ENCODE measurements around the gene ABCA5.

ABCA5 gene

DNA sequence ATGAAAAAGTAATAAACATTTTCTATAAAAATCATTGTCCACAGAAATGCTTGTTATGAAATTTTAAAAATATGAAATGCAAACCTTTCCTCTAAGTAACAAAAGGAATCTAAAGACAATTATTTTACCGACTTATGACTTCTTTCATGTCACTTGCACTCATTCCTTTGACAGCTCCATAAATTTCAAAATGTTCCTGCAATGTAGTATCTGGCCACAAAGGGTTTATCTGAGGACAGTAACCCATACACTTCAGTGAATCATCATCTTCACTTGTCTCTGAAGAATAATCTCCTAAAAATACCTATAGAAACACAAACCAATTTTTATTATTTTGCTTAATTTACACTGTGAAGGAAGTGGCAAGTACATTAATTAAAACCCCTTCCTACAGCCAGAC is 72.7 kb downstream of the ABCA5 start:
- no peak for DNase-seq

DNA sequence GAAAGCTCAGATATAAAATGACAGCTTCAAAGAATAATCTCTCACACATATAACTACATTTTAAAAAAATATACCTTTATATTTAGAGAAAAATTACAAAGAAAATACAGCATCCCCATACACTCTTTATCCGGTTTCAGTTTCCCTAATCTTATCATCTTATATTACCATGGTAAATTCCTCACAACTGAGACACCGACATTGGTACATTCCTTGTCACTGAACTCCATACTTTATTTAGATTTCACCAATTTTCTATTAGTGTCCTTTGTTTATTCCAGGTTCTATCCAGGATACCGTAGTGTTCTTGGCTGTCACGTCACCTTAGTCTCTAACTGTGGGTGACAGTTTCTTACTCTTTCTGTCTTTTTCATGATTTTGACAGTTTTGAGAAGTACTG is 76.3 kb downstream of the ABCA5 start:
- no peak for DNase-seq

DNA sequence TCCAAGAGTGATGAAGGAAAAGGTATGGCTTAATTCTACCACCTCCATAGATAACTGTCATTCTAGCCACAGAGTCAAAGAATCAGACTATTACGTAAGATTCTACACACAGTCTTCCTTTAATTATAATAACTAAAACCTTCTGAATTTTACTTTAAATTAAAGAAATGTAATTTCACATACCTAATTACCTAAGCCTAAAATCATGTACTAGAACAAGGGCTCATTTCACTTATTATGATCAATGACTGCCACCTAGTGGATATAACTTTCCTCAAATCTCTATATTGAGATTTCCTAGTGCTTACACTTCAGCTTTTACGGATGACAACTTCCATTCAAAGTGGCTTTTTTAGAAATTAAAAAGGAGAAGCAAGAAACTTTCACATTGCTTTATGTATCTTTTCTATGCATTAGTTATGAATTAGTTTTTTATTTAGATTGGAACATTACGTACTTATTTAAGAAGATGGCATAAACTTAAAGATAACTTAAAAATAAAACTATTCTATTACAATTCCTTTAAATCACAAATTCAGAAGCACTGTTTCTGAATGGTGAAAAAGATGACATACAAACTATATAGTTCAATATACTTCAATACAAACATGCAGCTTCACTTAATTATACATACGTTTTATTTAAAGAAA is 80.1 kb downstream of the ABCA5 start:
- peak; percentile 46 for DNase-seq

DNA sequence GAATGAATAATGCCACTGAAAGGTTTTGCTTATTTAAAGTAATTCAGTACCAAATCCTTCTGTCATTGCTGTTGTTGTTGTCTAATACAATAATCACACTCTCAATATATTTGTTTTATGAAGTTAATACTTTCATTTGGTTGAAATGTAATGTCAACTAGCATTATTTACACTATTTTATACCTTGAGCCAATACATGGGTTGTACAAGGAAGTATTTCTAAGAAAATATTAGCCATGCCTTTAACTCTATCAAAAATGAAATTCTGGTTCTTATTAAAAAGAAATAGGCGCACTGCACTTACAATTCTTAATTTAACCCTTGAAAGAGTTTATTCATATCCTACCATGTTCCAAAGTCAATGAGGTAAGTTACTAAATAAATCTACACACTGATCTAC is 80.7 kb downstream of the ABCA5 start:
- no peak for DNase-seq

DNA sequence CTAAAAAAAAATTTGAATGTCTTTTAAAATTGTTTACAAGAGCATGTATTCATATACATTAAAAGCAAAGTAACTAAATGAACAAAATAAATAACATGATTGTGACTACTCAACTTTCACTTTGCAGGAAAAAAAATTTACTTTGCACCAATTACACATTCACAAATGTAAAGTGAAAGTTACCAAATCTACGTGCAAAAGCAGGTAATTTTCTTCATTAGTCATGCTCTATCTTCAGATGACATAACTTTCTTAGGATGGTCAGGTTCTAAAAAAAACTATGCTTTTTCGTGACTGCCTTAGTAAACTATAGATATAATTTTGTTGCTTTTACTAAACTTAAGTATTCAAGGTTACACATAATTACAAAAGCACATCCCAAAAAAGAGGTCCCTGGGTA is 81.3 kb downstream of the ABCA5 start:
- DNase-seq = no peak

DNA sequence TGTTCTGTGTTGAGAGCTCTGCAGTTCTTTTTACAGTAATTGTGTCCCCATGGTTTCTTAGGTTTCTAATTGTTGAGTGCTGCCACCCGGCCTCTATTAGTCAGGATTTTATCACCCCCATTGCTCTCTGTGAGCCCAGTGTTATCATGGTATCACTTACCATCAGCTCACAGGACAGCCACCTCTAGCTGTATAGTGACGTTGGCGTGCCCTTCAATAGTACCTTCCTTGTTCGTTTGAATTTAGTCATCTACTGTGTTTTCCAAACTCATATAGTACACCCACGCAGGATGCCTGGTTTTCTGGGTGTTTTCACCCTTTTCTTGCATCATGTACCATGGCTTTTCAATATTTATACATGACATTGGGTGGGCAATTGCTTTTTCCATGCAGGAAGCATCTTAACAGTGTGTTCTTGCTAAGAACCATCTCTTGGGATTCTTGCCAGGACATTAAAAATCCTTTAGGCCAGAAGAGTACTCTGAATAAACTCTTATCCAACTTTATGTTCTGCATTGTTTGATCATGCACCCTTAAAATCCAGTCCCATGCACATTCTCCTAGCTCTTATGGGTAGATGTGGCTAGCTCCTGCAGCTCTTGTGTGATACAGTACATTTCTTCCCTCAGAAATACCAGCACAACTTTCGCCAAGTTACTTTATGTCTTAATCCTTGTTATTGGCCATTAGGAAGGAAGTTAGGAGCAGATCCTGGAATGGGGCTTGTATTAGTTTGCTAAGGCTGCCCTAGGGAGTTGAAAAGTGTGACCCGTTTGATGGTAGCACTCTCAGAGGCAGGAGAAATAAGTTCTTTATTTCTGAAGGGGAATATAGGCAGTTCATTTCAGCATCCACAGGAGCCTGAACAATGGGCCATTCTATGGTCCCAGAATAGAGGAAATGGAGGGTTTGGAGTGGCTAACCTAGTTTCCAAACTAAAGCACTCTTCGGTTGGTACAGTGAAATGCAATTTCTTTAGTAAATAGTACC is 87.0 kb downstream of the ABCA5 start:
- DNase-seq = no peak

DNA sequence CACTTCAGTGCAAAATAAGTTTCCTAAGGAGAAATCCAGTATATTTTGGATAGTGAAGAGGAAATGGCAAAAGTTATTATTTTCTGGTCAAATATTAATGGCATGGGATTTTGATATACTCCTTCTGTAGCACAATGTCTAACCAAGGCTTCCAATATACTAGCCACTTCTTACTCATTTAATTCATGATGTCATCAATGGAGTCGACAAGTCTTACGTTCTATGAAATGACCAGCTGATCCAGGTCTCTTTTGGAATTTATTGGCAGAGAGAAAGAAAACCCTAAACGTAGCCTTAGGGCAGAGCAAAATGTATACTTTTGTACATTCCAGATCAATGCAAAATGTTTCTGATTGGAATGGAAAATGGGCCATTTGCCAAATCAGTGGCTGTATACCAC is 90.0 kb downstream of the ABCA5 start:
- no peak for DNase-seq

DNA sequence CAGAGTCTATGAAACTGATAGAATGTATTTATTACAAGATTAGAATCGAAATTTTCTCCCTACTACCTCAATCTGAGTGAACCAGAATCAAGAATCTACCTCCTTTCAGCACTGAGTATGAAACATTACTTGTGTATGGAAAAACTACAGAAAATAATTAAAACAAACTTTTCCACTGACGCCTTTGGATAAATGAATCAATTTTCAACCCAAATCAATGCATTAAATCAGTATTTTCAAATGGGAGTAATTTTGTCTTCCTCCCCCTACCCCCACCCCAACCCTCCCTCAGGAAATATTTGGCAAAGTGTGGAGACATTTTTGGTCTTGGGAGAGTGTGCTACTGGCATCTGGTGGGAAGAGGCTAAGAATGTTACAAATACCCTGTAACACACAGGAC is 90.5 kb downstream of the ABCA5 start:
- DNase-seq = no peak

DNA sequence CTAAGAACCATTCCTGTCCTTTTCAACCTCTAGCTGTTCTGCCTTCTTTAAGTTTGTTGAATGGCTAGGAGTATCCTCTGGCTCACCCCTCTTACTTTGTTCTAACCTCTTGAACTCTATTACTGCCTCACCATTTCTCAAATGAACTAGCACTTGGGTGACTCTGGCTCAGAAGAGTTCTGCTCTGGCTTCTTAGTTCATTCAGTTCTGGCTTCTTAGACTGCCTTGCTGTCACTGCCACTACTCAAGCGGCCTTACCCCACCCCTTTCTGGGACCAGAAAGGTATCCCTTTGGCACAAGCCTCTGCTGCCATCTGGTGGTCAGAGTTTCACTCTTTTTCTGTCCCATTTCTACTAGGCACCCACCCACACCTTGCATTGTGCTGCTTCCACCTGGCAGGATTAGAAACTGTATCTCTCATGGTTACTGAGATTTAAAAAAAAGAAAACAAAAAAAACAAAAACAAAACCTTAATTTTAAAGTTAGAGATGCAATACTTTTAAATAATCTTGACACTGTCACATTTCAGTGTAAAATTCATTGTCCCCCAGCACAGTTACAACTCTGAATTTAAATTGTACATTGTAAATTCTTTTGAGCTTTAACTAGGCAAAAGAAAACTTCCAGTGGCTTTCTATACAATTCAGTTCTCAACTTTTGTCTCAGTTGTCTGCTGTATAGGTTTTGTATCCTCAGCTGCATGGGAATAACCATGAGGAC is 91.4 kb downstream of the ABCA5 start:
- DNase-seq = peak; percentile 62

DNA sequence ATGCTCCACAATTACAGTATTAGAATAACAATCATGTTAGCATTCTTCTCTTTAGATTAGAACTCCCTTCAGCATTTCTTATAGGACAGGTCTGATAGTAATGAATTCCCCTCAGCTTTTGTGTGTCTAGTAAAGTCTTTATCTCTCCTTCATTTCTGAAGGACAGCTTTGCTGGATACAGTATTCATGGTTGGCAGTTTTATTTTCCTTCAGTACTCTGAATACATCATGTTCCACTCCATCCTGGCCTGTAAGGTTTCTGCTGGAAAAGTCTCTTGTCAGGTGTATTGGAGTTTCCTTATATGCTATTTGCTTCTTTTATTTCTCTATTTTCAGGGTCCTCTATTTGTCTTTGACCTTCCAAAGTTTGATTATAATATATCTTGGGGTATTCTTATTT is 94.3 kb downstream of the ABCA5 start:
- DNase-seq = no peak

DNA sequence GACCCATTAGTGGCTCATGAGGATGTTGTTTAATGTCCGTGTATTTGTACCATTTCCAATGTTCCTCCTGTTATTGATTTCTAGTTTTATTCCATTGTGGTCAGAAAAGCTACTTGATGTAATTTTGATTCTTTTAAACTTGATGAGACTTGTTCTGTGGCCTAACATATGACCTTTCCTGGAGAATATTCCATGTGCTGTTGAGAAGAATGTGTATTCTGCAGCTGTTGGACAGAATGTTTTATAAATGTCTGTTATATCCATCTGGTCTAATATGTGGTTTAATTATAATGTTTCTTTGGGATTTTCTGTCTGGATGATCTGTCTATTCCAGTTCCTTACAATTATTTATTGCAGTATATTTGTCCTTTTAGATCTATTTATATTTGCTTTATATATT is 95.4 kb downstream of the ABCA5 start:
- DNase-seq = no peak

DNA sequence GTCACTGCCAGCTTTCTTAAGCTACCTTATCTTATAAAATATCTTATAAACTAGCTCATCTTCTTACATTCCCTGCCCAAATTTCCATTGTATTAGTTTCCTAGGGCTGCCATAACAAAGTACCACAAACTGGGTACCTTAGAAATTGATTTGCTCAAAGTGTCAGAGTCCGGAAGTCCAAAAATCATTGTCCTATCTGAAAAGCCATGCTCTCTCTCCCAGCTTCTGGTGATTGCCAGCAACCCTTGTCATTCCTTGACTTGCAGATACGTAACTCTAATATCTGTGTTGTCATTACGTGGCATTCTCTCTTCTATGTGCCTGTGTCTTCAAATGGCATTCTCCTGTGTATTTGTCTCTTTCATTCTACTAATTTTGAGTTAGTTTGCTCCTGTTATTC is 96.0 kb downstream of the ABCA5 start:
- no peak for DNase-seq

DNA sequence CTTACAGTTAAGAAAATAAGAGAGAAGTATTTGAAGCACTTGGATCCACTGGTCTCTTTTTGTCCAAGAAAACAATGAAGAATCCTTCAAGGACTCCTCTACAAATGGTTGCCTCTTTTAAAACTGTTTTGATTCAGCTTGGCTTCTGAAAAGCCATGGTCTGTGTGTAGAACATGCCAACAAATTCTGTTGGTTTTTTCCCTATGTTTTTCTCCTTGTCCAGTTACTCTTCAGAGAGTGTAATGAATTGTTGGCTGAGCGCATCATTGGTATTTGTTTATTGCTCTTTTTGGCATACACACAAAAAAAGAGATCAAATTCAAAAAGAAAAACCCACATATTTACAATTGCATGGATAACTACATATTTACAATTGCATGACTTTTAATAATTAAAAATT is 98.4 kb downstream of the ABCA5 start, which contains the start of gene ABCA10:
Gene ABCA10, minus strand, starts transcription at position 249 of the 400 bp plus-strand sequence. CDS start 3,466 bp downstream, outside the sequence.
- DNase-seq = no peak

DNA sequence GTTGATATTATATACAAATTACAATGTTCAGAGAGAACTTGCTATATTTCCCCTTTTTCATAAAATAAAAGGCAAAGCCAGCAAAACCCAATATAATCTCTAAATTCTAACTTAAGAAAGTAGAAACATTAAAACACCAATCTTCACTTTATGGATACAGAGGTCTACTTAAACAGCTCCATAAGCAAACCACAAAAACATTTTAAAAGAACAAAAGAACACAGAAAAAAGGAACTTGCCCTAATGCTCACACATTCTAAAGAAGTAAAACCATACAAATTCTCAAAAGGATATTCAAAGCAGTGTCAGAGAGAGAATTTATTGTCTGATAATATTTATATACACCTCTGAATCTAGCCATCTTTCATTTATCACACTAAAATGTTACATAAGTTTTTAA is 98.9 kb downstream of the ABCA5 start:
- no peak for DNase-seq

DNA sequence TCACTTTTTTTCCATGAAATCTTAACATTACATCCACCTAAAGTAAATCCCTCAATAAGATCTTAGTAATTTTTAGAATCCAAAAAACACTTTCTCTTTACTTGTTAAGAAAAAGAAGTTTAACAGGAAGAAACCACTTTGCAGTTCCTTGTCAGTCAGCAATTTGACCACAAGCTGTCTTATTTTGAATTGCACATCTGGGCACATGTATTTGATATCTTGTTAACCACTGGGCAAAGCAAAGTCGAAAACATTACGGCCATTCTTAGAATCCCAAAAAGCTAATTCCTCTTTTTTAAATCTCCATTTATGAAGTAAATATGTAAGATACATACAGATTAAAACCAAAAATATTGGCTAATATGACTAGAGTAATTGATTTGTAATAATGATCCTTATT is 99.4 kb downstream of the ABCA5 start:
- DNase-seq = no peak

DNA sequence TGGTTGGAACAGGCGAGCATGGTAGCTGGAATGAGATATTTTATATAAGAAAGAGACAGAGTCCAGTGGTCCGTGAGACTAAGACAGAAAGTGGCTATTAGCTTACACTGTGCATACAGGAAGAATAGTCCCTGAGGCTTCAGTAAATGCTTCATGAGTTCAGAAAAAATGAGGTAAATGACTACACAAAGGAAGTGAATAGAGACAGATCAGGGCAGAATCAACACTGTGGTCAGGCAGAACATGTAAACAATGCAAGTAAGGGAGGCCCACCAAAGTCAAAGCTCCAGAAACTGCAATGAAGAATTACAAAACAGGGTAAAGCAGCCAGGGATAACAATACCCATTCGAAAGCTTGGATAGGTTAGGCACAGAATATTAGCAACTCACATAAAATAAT is 103.1 kb downstream of the ABCA5 start:
- DNase-seq = no peak

DNA sequence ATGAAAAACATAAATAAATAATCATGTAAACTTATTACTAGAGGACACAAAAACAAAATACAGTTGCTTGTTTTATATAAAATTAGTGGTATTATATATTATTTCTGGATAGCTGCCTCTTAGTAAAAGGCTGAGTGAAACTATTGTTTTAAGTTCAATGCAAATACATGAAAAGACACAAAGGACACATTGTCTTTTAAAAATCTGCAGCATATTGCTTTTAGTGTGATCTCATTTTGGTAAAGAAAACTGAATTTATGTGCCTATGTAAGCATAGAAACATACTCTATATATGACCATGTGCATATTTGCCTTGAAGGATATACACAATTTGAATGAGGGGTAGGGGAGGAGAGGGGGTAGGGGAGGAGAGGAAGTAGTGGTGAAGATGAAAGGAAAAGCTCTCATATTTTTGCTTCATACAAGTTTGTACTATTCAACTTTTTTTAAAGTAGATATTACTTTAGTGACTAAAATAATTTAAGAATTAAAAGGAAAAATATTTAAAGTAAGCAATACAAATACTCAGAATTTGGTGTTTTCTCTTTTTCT is 104.2 kb downstream of the ABCA5 start:
- no peak for DNase-seq

DNA sequence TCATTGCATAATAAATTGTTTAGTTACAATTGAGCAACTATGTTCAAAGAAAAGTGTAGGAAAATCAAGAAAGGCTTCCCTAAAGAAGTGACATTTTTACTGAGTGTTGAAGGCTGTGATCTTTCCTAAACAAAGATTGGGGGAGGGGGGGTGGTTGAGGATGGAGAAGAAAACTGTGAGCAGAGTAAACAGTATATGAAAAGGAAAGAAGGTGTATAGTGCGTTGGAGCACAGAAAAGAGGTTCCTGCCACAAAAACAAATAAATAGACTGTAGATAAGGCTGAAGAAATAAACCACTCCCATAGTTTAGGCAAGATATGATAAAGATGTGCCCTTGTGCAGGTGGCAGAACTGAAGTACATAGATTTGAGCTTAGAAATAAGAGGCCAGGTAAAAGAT is 106.8 kb downstream of the ABCA5 start:
- DNase-seq = no peak

DNA sequence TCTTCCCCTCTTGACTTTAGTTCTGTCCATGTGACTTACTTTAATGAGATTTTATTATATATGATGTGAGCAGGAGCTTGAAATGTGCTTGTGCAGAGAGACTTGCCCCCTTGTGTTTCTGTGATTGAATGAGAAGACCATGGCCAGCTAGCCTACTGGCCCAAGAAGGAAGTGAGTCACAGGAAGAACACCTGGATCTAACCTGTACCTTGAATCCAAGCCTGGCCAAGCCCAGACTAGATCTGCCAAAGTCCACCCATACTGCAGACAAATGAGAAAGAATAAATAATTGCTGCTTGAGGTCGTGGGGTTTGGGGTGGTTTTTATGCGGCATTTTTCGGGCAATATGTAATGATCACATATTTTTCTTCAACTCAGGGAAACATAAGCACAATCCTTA is 107.9 kb downstream of the ABCA5 start:
- no peak for DNase-seq

DNA sequence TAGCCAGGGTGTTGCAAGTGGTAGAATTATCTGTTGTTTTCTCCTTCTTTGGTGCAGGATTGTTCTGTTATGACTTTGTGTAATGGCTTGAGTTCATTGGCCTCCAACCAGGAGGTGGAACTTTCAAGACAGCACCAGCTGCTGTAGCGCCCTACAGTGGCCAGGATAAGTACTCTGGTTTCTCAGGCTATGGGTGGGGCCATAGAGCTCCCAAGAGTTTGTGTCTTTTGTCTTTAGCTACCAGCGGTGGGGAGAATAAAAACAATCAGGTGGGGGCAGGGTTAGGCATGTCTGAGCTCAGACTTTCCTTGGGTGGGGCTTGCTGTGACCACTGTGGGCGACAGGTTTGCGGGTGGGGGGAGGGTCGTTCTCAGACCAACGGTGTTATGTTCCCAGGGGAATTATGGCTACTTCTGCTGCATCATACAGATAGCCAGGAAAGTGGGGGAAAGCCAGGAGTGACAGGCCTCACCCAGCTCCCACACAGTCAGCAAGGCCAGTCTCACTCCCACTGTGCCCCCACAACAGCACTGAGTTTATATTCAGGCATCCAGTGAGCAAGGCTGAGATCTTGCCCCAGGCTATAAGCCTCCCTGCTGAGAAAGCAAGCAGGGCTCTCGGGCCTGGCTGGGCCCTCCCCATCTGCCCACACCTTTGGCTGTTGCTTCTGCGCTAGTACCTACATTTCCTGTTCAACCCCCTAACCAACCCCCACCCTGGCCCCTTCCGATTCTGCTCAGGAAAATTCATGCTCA is 113.7 kb downstream of the ABCA5 start:
- DNase-seq = no peak

DNA sequence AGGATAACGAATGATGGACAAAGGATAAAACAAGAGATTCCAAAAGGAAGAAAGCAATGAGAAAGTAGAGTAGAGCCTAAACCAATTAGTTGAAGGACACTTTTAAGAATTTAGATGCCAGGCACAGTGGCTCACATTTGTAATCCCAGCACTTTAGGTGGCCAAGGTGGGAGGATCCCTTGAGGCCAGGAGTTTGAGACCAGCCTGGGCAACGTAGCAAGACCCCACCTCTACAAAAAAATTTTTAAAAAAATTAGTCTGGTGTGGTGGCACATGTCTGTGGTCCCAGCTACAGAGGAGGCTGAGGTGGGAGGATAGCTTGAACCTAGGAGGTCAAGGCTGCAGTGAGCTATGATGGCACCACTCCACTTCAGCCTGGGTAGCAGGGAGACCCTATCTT is 118.3 kb downstream of the ABCA5 start:
- DNase-seq = no peak

DNA sequence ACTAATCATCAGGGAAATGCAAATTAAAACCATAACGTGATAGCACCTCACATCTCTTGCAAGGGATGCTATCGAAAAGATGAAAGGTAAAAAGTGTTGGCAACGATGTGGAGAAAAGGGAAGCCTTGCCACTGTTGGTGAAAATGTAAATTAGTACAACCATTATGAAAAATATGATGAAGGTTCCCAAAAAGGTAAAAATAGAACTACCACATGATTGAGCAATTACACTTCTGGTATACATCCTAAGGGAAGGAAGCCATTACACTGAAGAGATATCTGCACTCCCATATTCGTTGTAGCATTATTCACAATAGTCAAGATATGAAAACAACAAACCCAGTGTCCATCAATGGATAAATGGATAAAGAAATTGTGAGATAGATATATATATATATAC is 119.8 kb downstream of the ABCA5 start:
- no peak for DNase-seq

DNA sequence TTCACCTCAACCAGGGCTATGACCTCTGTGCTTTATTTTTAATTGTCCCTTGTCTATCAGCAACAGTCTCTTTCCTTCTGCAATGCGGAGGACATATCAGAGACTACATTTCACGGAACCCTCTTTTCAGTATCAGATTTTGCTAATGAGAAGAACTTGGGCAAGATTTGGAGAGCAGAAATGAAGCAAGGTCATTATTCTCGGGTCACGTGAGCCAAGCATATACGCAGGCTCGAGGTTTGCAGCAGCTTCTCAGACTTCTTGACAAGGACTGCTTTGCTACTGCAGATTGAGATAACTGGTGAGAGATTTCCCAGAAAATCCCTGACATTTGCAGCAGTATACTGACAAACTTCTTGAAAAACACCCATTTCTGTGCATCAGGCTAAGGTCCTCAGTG is 128.7 kb downstream of the ABCA5 start:
- DNase-seq = no peak

All from CD4-positive, alpha-beta T cell treated with Interleukin-17A for 1 hour (primary cell).